H1 (cell line): ENCODE data around the gene SNRPA1.

Experiments
- BRCA1 ChIP-seq: IDR thresholded peaks from 2 replicates; pipeline ENCODE4 v1.6.1; 2012; ENCODE audit warnings: low read depth, low read length, improper control_type of control experiment
- CTCF ChIP-seq, 3 experiments: IDR thresholded peaks; 1 replicate in 2 of 3; 2 replicates in 1 of 3; pipeline versions ENCODE4 v1.5.1 to v1.6.1; 2011; ENCODE audit warnings: low read length in 3 of 3, mild to moderate bottlenecking in 3 of 3, inconsistent platforms in 2 of 3, low read depth in 1 of 3, moderate library complexity in 1 of 3; ENCODE audit not compliant: insufficient read depth in 1 of 3; ENCODE audit errors: control extremely low read depth in 1 of 3
- EP300 ChIP-seq, 2 experiments: IDR thresholded peaks; 1 replicate in 1 of 2; 2 replicates in 1 of 2; pipeline ENCODE4 v1.6.1; 2011 to 2012; ENCODE audit warnings: low read depth in 2 of 2, low read length in 2 of 2, mild to moderate bottlenecking in 2 of 2, borderline replicate concordance in 1 of 2, inconsistent platforms in 1 of 2, moderate library complexity in 1 of 2
- EZH2 ChIP-seq: fragments of 200-600 bp; sonication (generic); IDR thresholded peaks from 2 replicates; pipeline ENCODE4 v1.7.1; 2012; ENCODE audit warnings: low read depth, mild to moderate bottlenecking, moderate library complexity, low read length, inconsistent platforms; ENCODE audit not compliant: severe bottlenecking
- FOSL1 ChIP-seq: IDR thresholded peaks from 2 replicates; pipeline ENCODE4 v1.6.1; 2011; ENCODE audit warnings: mild to moderate bottlenecking, low read depth, low read length, moderate library complexity; ENCODE audit not compliant: insufficient read depth
- NRF1 ChIP-seq: IDR thresholded peaks from 2 replicates; pipeline ENCODE4 v1.6.1; 2011; ENCODE audit warnings: mild to moderate bottlenecking, low read depth, low read length, improper control_type of control experiment
- POLR2A ChIP-seq, 2 experiments: IDR thresholded peaks; 1 replicate in 1 of 2; 2 replicates in 1 of 2; pipeline ENCODE4 v1.6.1; 2011; ENCODE audit warnings: low read depth in 2 of 2, low read length in 2 of 2, mild to moderate bottlenecking in 2 of 2; ENCODE audit errors: control extremely low read depth in 1 of 2
- TBP ChIP-seq: IDR thresholded peaks from 2 replicates; pipeline ENCODE4 v1.6.1; 2011; ENCODE audit warnings: low read depth, low read length, improper control_type of control experiment
- TCF12 ChIP-seq: IDR thresholded peaks from 2 replicates; pipeline ENCODE4 v1.6.1; 2011; ENCODE audit warnings: low read depth, mild to moderate bottlenecking, low read length
- USF2 ChIP-seq: IDR thresholded peaks from 2 replicates; pipeline ENCODE4 v1.6.1; 2011; ENCODE audit warnings: low read length, improper control_type of control experiment

- no peak for TF ChIP-seq CTCF (IDR thresholded peaks at IDR 0.05; ENCODE audit: control extremely low read depth in 1 of 3, insufficient read depth in 1 of 3, low read depth in 1 of 3, low read length in 3 of 3)
- no peak for TF ChIP-seq USF2
- no peak for TF ChIP-seq POLR2A (IDR thresholded peaks at IDR 0.05; ENCODE audit: control extremely low read depth in 1 of 2, low read depth in 2 of 2, low read length in 2 of 2)
- TF ChIP-seq BRCA1 = no peak
- no peak for TF ChIP-seq EZH2
- TF ChIP-seq EP300 (IDR thresholded peaks at IDR 0.05; ENCODE audit: borderline replicate concordance in 1 of 2, low read depth in 2 of 2, low read length in 2 of 2) = no peak
- TF ChIP-seq NRF1 = no peak
- no peak for TF ChIP-seq TBP
- no peak for TF ChIP-seq TCF12
- TF ChIP-seq FOSL1 = no peak
These were observed 14.6 kb upstream of the SNRPA1 start for GRCh38 chr15:101309436-101310160.
